Body of pancreas (tissue), 4 donors: ENCODE data around the gene TCF3. TPM values are rescaled to one million over a fixed set of nuclear protein-coding genes. Genes with fewer than 3 reads are reported as not detected.
A peak's percentile ranks its signal among the peaks of the same experiment; 100 is the strongest.

Experiments used
- ATAC-seq: fragments of 150-250 bp; one replicate; pipeline ENCODE4 v1.9.1; 2016
- DNase-seq, 4 donors: peaks; one replicate each; pipeline ENCODE4 v3.0.0-alpha.2; 2019
- H3K27ac ChIP-seq, 4 donors: fragments of 200-600 bp; sonication (generic); 1 replicate in 3 of 4; 2 replicates in 1 of 4; pipeline versions ENCODE4 v1.5.1 to v1.6.1; 2016 to 2019; ENCODE audit warnings: mild to moderate bottlenecking in 1 of 4, mixed read lengths in 1 of 4, moderate library complexity in 1 of 4
- H3K27me3 ChIP-seq, 2 donors: fragments of 200-600 bp; sonication (generic); one replicate each; pipeline ENCODE4 v1.6.0; 2016; ENCODE audit warnings: mild to moderate bottlenecking in 1 of 2
- H3K36me3 ChIP-seq, 2 donors: fragments of 200-600 bp; sonication (generic); replicated peaks in 1 of 2; 2 replicates each; pipeline ENCODE4 v1.5.1; 2016; ENCODE audit warnings: low read depth in 2 of 2; ENCODE audit not compliant: insufficient read depth in 1 of 2
- H3K4me1 ChIP-seq: fragments of 200-600 bp; sonication (generic); one replicate; pipeline ENCODE4 v1.6.0; 2016
- H3K4me3 ChIP-seq, 2 donors: fragments of 200-600 bp; sonication (generic); 1 replicate in 1 of 2; 2 replicates in 1 of 2; pipeline ENCODE4 v1.5.1; 2016 to 2019
- H3K9me3 ChIP-seq, 3 donors: fragments of 200-600 bp; sonication (generic); 1 replicate in 2 of 3; 2 replicates in 1 of 3; pipeline ENCODE4 v1.5.1; 2016
- CTCF ChIP-seq, 7 experiments: fragments of 450-650 bp in 4 of 7; fragments of 200-600 bp in 3 of 7; sonication (generic) in 3 of 7; IDR thresholded peaks; one replicate each; pipeline ENCODE4 v1.5.1; 2016 to 2019; ENCODE audit warnings: antibody characterized with exemption in 7 of 7
- POLR2A ChIP-seq, 3 donors: fragments of 450-650 bp; IDR thresholded peaks; one replicate each; pipeline ENCODE4 v1.6.1; 2016; ENCODE audit warnings: antibody characterized with exemption in 3 of 3, mild to moderate bottlenecking in 2 of 3
- WGBS, 2 donors: methylation state at CpG; one replicate each; pipeline ENCODE4 v1.1.5; 2017; 5-methylcytosine and 5-hydroxymethylcytosine counted together
- intact Hi-C: fragments of 100-400 bp; cut with DNase I; formaldehyde crosslinking; loops from one replicate; pipeline ENCODE4 v1.15.1; 2023
- total RNA-seq, 2 donors: library from RNA; depleted of rRNA; stranded (reverse); fragments of >200 nt; gene quantifications; one replicate each; pipeline ENCODE4 v1.1.0, GENCODE V29; 2016

TCF3 gene
- total RNA-seq, 2 donors from 2014 or later: 23.7 to 25.4 TPM

DNA sequence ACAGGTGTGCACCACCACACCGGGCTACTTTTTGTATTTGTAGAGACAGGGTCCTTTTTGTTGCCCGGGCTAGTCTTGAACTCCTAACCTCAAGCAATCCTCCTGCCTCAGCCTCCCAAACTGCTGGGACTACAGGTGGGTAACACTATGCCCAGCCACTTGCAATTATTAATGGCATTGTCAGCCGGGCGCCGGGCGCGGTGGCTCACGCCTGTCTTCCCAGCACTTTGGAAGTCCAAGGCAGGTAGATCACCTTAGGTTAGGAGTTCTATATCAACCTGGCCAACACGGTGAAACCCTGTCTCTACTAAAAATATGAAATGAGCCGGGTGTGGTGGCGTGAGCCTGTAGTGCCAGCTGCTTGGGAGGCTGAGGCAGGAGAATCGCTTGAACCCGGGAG lies 81.6 kb downstream of the TCF3 start:
- 87 to 88% methylated on average over 12 of the region's 13 CpGs for WGBS, 2 donors
- no peak overlapping the region for H3K27ac ChIP-seq
- peaks cover 19% of the 10 kb centered on the region for H3K4me1 ChIP-seq
- no peak for ATAC-seq
- H3K9me3 ChIP-seq: no peaks in the 10 kb centered on the region
- intact Hi-C loops: no loop called here
- TF ChIP-seq POLR2A (IDR thresholded peaks at IDR 0.05) (no peak), CTCF (IDR thresholded peaks at IDR 0.05) (no peak)
- H3K4me3 ChIP-seq: no peak overlapping the region
- DNase-seq: no peak
- no peaks in the 10 kb centered on the region for H3K27me3 ChIP-seq
- no peaks in the 10 kb centered on the region for H3K36me3 ChIP-seq

- no peak for TF ChIP-seq POLR2A (IDR thresholded peaks at IDR 0.05)
- no peak for TF ChIP-seq CTCF (IDR thresholded peaks at IDR 0.05)
- ATAC-seq: no peak
Observed at GRCh38 chr19:1569997-1570396, 82.4 kb downstream of the TCF3 start.

DNA sequence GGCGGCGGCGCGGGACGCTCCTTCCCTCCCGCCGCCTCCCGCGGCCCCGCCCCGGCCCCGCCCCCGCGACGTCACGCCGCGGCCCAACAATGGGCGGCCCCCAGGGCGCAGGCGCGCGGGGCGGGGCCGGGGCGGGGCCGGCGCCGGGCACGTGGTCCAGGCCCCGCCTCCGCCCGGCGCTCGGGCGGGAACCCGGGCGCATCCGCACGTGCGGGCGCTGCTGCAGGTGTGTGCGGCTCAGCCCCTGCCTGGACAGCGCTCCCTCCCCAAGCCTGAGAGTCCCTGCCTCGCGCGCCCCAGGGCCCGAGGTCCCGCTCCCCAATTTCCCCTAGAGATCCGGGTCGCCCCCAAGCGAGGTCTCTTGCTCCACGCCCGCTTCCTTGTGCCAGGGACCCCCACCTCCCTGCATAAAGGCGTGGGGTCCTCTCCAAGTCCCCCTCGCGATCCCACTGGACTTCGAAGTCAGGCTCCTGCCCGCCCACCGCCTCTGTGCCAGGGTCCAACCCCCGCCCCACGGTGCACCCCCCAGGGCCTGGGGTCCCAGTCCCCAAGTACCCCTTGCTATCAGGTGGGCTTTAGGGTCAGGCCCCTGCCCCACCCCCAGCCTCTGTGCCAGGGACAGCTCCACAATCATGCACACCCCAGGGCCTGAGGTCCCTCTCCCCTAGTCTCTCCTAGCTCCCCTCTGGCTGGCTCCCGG lies 83.9 kb downstream of the TCF3 start, which contains the start of gene MEX3D:
Gene MEX3D, minus strand, starts transcription at position 6 of the 700 bp plus-strand sequence. CDS start 267 bp downstream, outside the sequence.
- peak; percentile 78 to 88 (median 82) for DNase-seq
- WGBS, 2 donors: 0 to 12% methylated on average over 1 to 39 of the region's 63 CpGs
- intact Hi-C loops: no loop called here

More at GRCh38 chr19:1569997-1570396, 82.4 kb downstream of the TCF3 start:
- Histone ChIP-seq H3K36me3 (no peaks in the 10 kb centered on the region), H3K27me3 (no peaks in the 10 kb centered on the region), H3K27ac (no peak overlapping the region), H3K9me3 (no peaks in the 10 kb centered on the region), H3K4me1 (peaks cover 22% of the 10 kb centered on the region), H3K4me3 (no peak overlapping the region)
- WGBS, 2 donors: 76 to 79% methylated on average over 4 of the region's 4 CpGs
- no peak for DNase-seq
- intact Hi-C loops: no loop called here

GRCh38 chr19:1567848-1568227 lies 84.6 kb downstream of the TCF3 start:
- intact Hi-C loops: no loop called here
- TF ChIP-seq POLR2A (IDR thresholded peaks at IDR 0.05) (no peak), CTCF (IDR thresholded peaks at IDR 0.05) (no peak)

More for the DNA sequence above, 83.9 kb downstream of the TCF3 start, which contains the start of gene MEX3D:
- Histone ChIP-seq H3K27ac (peak within 1 kb of the TSS; percentile 65 to 85 (median 76)), H3K4me3 (peak within 1 kb of the TSS in 1 of 2 donors; percentile 52), H3K4me1 (peaks cover 22% of the 10 kb centered on the region), H3K9me3 (no peaks in the 10 kb centered on the region), H3K27me3 (no peaks in the 10 kb centered on the region), H3K36me3 (no peaks in the 10 kb centered on the region)
- TF ChIP-seq CTCF (IDR thresholded peaks at IDR 0.05): no peak
- no peak for TF ChIP-seq POLR2A (IDR thresholded peaks at IDR 0.05)
- ATAC-seq: peak; percentile 81

More at GRCh38 chr19:1567848-1568227, 84.6 kb downstream of the TCF3 start:
- Histone ChIP-seq H3K36me3 (no peaks in the 10 kb centered on the region), H3K27me3 (no peaks in the 10 kb centered on the region), H3K9me3 (no peaks in the 10 kb centered on the region), H3K4me3 (no peak overlapping the region), H3K27ac (no peak overlapping the region), H3K4me1 (peaks cover 22% of the 10 kb centered on the region)
- no CpG with 5 or more reads among the region's 73 CpGs for WGBS, 2 donors
- DNase-seq (no peak), ATAC-seq (peak; percentile 19)
